Measurements from ENCODE around the gene ATN1. TPM values are rescaled to one million over a fixed set of nuclear protein-coding genes. Genes with fewer than 3 reads are reported as not detected.
A peak's percentile ranks its signal among the peaks of the same experiment; 100 is the strongest.

The ATN1 gene
- total and polyA plus RNA-seq, 2 donors from 2014 or later: 34.2 to 119 TPM

DNA sequence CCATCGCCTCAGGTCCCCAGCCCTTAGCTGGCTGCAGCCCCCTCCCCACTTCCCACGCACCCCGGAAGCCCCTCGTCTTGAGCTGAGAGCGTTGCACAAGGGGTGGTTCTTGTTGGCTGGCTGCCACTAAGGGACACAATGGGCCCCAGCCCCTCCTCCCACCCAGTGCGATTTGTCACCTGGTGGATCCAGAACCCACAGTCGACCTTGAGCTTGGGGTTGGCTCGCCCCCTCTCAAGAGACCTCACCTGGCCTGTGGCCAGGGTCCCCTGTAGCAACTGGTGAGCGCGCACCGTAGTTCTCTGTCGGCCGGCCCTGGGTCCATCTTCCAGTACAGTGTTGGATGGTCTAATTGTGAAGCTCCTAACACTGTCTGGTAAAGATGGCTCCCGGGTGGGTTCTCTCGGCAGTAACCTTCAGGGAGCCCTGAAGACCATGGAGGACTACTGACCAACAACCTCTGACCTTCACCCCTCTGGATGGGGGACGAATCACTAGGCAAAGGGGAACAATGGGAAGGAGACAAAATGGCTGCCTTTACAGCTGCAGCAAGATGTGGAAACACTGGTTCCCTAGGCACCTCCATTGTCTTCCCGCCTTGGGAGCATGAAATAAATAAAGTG, 36.1 kb downstream of the ATN1 start:
- TF ChIP-seq, protein P1, sequence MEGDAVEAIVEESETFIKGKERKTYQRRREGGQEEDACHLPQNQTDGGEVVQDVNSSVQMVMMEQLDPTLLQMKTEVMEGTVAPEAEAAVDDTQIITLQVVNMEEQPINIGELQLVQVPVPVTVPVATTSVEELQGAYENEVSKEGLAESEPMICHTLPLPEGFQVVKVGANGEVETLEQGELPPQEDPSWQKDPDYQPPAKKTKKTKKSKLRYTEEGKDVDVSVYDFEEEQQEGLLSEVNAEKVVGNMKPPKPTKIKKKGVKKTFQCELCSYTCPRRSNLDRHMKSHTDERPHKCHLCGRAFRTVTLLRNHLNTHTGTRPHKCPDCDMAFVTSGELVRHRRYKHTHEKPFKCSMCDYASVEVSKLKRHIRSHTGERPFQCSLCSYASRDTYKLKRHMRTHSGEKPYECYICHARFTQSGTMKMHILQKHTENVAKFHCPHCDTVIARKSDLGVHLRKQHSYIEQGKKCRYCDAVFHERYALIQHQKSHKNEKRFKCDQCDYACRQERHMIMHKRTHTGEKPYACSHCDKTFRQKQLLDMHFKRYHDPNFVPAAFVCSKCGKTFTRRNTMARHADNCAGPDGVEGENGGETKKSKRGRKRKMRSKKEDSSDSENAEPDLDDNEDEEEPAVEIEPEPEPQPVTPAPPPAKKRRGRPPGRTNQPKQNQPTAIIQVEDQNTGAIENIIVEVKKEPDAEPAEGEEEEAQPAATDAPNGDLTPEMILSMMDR (IDR thresholded peaks at IDR 0.05; ENCODE audit: borderline replicate concordance, extremely low read depth, insufficient read depth): no peak
- Histone ChIP-seq H3K9me3 (ENCODE audit: control insufficient read depth in 2 of 3, insufficient read depth in 1 of 3, low read length in 3 of 3) (no peaks in the 10 kb centered on the region), H3K27ac (ENCODE audit: low read depth in 2 of 2, low read length in 2 of 2) (peak overlapping the region; percentile 9 to 57), H3K4me3 (ENCODE audit: low read length in 3 of 3) (peak overlapping the region; percentile 11 to 46 (median 25)), H3K9ac (ENCODE audit: low read length in 3 of 3) (peak overlapping the region in 1 of 3 donors; percentile 77), H3K27me3 (ENCODE audit: control insufficient read depth, insufficient read depth, low read length) (no peaks in the 10 kb centered on the region), H3K36me3 (ENCODE audit: control insufficient read depth in 2 of 3, insufficient read depth in 3 of 3, low read length in 3 of 3) (peaks cover 7 to 37% (median 27%) of the 10 kb centered on the region in 3 donors), H3K4me1 (ENCODE audit: control insufficient read depth in 2 of 3, insufficient read depth in 2 of 3, low read depth in 1 of 3, low read length in 3 of 3) (peaks cover 0 to 28% (median 13%) of the 10 kb centered on the region in 3 donors)
- intact Hi-C loops (cut with DNase I): no loop called here
- FAIRE-seq (no peak), DNase-seq (peak in 1 of 5 donors; percentile 63)

DNA sequence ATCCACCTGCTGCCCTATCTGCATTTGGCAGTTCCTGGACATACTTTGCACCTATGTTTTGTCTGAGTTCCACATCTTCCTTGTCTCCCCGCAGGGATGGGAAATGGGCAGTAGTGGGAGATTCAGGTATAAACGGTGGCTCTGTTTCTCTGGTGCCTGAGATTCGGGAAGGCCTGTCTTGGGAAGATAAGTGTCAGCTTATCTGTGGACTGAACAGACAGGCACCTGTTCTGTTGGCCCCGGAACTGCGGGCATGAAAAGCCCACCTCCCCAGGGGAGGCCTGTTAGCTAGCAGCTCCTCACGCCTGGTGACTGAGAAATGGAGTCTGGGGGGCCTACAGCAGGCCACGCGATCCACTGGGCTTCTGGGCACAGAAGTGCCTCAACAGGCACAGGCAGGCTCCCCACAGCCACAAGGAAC, 36.9 kb downstream of the ATN1 start:
- Histone ChIP-seq H3K4me3 (ENCODE audit: low read length in 3 of 3) (peak overlapping the region in 1 of 3 donors; percentile 46), H3K27ac (ENCODE audit: low read depth in 2 of 2, low read length in 2 of 2) (peak overlapping the region; percentile 58 to 82)

DNA sequence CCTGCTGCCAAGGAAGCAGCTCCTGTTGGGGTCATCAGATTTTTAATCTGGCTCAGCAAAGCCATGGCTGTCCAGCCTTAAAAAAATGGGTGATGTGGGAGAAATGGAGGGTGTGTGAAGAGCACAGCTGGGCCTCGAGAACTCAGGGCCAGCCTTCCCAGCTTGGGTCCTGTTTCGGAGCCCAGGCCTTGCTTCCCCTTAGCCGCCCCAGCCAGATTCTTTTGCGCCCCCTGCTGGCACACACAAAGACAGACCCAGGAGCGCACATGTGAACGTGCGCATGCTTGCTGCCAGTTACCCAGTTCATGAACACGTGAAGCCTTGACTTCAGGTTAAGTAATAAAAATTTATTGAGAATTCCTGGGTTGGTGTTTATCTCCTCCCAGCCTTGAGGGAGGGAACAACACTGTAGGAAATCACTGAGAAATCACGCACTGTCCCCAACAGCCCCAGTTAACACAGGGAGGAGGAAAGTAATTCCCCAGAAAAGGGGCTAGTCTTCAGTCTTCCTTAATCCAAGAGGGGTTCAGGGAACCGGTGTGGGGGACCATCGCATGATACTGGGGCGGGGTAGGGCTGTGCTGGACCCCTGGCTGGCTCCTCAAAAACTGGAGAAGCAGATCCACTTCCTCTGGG, 37.4 kb downstream of the ATN1 start:
- Histone ChIP-seq H3K9ac (ENCODE audit: low read length in 3 of 3) (peak overlapping the region in 1 of 3 donors; percentile 77), H3K4me3 (ENCODE audit: low read length in 3 of 3) (peak overlapping the region in 1 of 3 donors; percentile 46), H3K4me1 (ENCODE audit: control insufficient read depth in 2 of 3, insufficient read depth in 2 of 3, low read depth in 1 of 3, low read length in 3 of 3) (peaks cover 4 to 30% (median 13%) of the 10 kb centered on the region in 3 donors), H3K9me3 (ENCODE audit: control insufficient read depth in 2 of 3, insufficient read depth in 1 of 3, low read length in 3 of 3) (no peaks in the 10 kb centered on the region), H3K27me3 (ENCODE audit: control insufficient read depth, insufficient read depth, low read length) (no peaks in the 10 kb centered on the region), H3K36me3 (ENCODE audit: control insufficient read depth in 2 of 3, insufficient read depth in 3 of 3, low read length in 3 of 3) (peaks cover 7 to 42% (median 27%) of the 10 kb centered on the region in 3 donors), H3K27ac (ENCODE audit: low read depth in 2 of 2, low read length in 2 of 2) (peak overlapping the region; percentile 58 to 82)
- TF ChIP-seq, protein P1 (IDR thresholded peaks at IDR 0.05; ENCODE audit: borderline replicate concordance, extremely low read depth, insufficient read depth): peak; percentile 94
- intact Hi-C loops (cut with DNase I): no loop called here
- FAIRE-seq (no peak), DNase-seq (peak; percentile 88 to 94 (median 90))

More for the DNA sequence above, 36.9 kb downstream of the ATN1 start:
- peak overlapping the region in 1 of 3 donors; percentile 77 for H3K9ac ChIP-seq (ENCODE audit: low read length in 3 of 3)
- TF ChIP-seq, protein P1 (IDR thresholded peaks at IDR 0.05; ENCODE audit: borderline replicate concordance, extremely low read depth, insufficient read depth): no peak
- intact Hi-C loops (cut with DNase I): no loop called here
- H3K36me3 ChIP-seq (ENCODE audit: control insufficient read depth in 2 of 3, insufficient read depth in 3 of 3, low read length in 3 of 3): peaks cover 7 to 42% (median 27%) of the 10 kb centered on the region in 3 donors
- peaks cover 4 to 32% (median 13%) of the 10 kb centered on the region in 3 donors for H3K4me1 ChIP-seq (ENCODE audit: control insufficient read depth in 2 of 3, insufficient read depth in 2 of 3, low read depth in 1 of 3, low read length in 3 of 3)
- no peaks in the 10 kb centered on the region for H3K27me3 ChIP-seq (ENCODE audit: control insufficient read depth, insufficient read depth, low read length)
- H3K9me3 ChIP-seq (ENCODE audit: control insufficient read depth in 2 of 3, insufficient read depth in 1 of 3, low read length in 3 of 3): no peaks in the 10 kb centered on the region
- FAIRE-seq (no peak), DNase-seq (no peak)

Data from kidney (tissue), 14 donors.